Stimulated activated naive CD4-positive, alpha-beta T cell (primary cell): ENCODE data around the gene MYOZ3.

ENCODE experiments used
- DNase-seq, 6 experiments: peaks; one replicate each; lab custom pipeline; 2025; lab: John Stamatoyannopoulos, UW

The MYOZ3 gene

GRCh38 chr5:150659360-150660107 lies 1.5 kb upstream of the MYOZ3 start:
- no peak for DNase-seq

DNA sequence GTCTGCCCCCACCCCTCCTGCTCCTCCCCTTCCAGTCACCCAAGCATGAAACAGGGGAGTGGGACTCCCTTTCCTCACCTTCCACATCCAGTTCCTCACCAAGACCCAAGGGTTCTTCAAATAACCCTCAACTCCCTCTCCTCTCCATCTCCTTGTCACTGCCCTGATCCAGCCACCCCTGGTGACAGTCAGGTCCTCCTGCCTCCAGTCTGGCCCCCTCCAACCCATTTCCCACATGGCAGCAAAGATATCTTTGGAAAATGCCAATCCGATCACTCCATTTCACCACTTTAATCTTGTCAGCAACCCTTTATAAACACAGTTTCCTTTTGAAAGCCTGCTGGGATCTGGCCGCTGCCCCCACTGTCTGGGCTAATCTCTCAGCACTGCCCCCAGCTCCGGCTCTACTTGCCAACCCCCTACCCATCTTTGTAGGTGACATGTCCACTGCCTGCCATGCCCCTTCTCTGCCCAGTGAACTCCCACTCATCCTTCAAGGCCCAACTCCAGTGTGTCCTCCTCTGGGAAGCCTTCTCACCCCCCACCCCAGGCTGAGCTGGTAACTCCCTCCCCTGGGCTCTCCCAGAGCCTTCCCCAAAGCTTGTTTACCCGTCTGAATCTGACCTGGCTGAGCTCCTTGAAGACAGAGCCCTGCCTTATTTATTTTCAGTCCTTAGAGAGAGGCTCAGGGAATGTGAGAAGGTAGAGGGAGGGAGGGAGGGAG lies 781 bp upstream of the MYOZ3 start:
- DNase-seq, result no peak

- DNase-seq, result no peak
Measured at GRCh38 chr5:150661821-150662596, 958 bp downstream of the MYOZ3 start.

DNA sequence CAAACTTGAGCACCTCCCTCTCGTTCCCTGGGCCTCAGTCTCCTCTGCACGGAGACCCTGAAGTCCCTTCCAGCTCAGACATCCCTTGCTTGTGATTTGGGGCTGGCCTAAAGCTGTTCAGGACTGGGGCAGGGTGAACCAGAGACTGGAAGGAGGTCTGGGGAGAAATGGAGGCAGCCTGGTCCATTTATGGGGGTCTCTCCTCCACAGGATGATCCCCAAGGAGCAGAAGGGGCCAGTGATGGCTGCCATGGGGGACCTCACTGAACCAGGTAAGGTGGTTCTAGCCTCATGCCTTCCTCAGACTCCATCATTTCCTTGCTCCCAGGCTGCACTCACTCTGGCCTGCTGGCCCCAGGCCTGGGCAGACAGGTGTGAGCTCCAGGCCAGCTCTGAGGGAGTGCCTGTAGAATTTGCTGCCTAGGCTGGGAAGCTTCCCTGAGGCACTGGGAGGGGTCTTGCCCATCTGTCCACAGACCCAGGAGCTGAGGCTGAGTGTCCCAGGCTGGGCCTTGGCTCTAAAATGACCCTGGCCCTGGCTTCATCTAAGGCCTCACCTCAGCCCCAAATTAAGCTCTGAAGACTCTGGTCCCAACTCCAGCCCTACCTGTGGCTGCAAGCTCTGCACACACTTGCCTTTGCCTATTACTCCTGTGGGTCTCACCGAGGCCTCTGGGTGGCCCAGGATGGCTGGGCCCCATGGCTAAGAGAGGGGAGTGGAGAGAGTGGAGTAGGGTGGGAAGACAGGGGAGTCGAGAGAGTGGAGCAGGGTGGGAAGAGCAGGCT lies 1.9 kb downstream of the MYOZ3 start:
- DNase-seq, result no peak

GRCh38 chr5:150663936-150664335 lies 2.9 kb downstream of the MYOZ3 start:
- no peak for DNase-seq

- DNase-seq, result no peak
Measured at GRCh38 chr5:150665044-150665443, 4.0 kb downstream of the MYOZ3 start.

- DNase-seq, result no peak
Measured at GRCh38 chr5:150670275-150670947, 9.4 kb downstream of the MYOZ3 start.

GRCh38 chr5:150670948-150671310 lies 9.9 kb downstream of the MYOZ3 start:
- DNase-seq, result no peak

DNA sequence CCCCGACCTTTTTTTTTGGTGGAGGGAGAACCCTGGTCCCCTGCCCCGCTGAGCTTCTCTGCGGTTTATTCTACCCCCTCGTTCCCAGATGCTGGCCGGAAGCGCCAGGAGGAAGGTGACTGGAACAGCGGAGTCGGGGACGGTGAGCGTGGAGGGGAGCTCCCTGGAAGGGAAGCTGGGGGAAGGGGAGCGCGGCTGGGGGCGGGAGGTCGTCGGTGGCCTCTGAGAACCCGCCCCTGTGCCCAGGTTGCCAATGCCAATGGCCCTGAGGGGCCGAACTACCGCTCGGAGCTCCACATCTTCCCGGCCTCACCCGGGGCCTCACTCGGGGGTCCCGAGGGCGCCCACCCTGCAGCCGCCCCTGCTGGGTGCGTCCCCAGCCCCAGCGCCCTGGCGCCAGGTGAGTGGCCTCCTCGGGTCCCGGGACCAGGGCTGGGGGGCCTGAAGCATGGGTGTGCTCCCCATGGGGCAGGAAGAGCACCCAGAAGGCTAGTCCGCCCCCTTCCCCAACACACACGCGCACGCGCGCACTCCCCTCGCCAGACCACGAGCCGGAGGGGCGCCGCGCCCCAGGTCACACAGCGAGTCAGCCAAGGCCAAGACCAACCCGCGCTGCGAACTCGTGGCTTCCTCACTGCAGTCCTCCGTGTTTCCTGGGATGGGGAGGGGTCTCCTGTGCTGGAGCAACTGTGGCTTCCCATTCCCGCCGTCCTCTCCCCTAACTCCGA lies 10.6 kb downstream of the MYOZ3 start:
- DNase-seq, result peak in 3 of 6 experiments; percentile 5 to 33 (median 13)

DNA sequence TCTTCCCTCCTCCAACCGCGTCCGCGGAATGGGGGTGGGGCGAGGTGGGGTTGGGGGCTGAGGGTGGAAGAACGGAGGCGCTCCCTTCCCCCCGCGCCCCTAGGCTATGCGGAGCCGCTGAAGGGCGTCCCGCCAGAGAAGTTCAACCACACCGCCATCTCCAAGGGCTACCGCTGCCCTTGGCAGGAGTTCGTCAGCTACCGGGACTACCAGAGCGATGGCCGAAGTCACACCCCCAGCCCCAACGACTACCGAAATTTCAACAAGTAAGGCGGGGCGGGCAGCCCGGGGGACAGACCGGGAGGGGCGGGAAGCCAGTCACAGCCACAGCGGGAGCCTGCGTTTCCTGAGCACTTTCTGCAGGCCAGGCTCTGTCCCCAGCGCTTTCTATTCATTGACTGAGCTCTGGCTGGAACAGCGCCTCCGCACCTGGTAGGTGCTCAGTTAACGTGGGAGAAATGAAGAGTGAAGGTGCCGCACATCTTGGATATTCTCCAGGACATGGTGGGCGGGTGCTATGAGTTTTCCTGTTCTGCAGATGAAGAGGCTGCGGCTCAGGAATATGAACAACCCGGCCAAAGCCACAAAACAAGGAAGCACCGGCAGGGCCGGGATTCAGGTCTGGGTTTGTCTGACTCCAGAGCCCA lies 11.3 kb downstream of the MYOZ3 start:
- peak in 2 of 6 experiments; percentile 20 to 48 for DNase-seq

GRCh38 chr5:150672884-150673275 lies 11.8 kb downstream of the MYOZ3 start:
- no peak for DNase-seq

GRCh38 chr5:150674341-150674821 lies 13.3 kb downstream of the MYOZ3 start:
- DNase-seq, result no peak

- DNase-seq, result no peak
Measured at GRCh38 chr5:150675069-150675468, 14.0 kb downstream of the MYOZ3 start.

- DNase-seq, result no peak
Measured at GRCh38 chr5:150676578-150676977, 15.5 kb downstream of the MYOZ3 start.

GRCh38 chr5:150689120-150689519 lies 28.1 kb downstream of the MYOZ3 start:
- no peak for DNase-seq

- DNase-seq, result no peak
Measured at GRCh38 chr5:150690760-150691159, 29.7 kb downstream of the MYOZ3 start.

DNA sequence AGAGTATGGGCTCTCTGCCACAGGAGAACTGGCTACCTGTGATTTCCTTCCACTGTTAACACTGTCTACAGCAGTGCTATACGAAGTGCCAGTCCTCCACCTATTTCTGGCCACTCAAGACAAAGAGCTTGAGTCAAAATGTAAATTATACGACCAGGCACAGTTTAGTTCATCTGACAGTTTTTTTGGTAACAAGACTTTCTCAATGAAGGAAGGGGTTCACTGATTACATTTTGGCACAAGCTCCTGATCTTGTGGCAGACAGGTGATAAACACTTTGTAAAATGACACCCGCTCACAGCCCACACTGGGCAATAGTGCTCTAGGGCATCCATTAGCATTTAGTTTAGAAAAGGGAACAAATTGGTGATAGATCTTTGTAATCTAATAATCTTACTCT lies 31.2 kb downstream of the MYOZ3 start:
- no peak for DNase-seq

- no peak for DNase-seq
Measured at GRCh38 chr5:150694612-150695011, 33.6 kb downstream of the MYOZ3 start.

DNA sequence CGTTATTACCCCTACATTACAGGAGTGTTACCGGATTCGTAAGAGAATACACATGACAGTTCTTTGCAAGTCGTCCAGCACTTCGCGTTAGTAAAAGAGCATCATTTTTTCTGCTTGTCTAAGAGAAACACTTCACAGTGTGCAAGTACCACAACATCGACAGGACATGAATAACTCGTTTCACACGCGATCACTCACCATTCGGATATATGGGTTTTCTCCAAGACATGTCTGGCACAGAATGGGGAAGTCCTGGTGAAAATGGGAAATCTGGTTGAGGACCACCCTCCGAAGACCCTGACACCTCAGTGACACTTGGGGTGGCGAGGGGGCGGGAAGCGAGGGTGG lies 39.2 kb downstream of the MYOZ3 start:
- DNase-seq, result no peak
